Hematopoietic multipotent progenitor cell treated with erythropoietin and hydrocortisone succinate and interleukin-3 and kit ligand, for 4 days (in vitro differentiated cells): ENCODE data around the gene HSH2D.
"Not testable (repeated sequence)": the region's sequence is repeated elsewhere in the genome, so short reads cannot be mapped to it uniquely, and the experiment has no call there.

Experiments used
- DNase-seq: peaks from one replicate; pipeline ENCODE4 v3.0.0-alpha.2; 2015

Gene HSH2D

DNA sequence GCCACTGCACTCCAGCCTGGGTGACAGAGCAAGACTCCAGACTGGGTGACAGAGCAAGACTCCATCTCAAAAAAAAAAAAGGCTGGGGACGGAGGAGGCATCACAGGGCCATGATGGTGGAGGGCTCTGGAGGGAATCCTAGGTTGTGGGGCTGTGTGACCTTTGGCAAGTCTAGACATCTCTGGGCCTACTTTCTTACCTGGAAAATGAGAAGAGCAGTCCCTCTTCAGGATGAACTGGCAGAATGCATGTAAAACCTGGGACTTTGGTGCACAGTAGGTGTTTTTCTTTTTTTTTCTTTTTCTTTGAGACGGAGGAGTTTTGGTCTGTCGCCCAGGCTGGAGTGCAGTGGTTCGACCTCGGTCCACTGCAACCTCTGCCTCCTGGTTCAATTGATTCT is 16.2 kb downstream of the HSH2D start:
- DNase-seq: no peak

GRCh38 chr19:16160445-16160942 is 17.0 kb downstream of the HSH2D start:
- DNase-seq: no peak

GRCh38 chr19:16160943-16161560 is 17.6 kb downstream of the HSH2D start:
- peak; percentile 50 for DNase-seq

DNA sequence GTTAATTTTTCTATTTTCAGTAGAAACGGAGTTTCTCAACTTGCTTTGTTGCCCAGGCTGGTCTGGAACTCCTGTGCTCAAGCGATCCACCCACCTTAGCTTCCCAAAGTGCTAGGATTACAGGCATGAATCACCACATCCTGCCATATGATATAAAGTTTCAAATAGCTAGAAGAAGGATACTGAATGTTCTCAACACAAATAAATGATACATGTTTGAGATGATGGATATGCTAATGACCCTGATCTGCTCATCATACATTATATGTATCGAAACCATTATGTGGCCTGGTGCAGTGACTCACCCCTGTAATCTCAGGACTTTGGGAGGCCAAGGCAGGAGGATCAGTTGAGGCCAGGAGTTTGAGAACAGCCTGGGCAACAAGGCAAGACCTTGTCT is 18.4 kb downstream of the HSH2D start:
- DNase-seq: no peak

- DNase-seq: no peak
Observed at GRCh38 chr19:16164222-16164890, 20.9 kb downstream of the HSH2D start.

DNA sequence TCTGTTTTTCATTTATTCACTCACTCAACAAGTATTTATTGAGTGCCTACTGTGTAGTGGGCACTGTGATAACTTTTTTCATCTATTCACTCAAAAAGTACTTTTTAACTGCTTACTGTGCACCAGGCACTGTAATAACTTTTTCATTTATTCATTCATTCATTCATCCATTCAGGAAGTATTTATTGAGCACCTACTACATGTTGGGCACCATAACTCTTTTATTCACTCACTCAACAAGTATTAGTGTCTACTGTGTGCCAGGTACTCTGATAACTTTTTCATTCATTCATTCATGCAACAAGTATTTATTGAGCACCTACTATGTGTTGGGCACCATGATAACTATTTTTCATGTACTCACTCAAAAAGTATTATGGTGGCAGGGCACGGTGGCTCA is 22.9 kb downstream of the HSH2D start:
- no peak for DNase-seq

DNA sequence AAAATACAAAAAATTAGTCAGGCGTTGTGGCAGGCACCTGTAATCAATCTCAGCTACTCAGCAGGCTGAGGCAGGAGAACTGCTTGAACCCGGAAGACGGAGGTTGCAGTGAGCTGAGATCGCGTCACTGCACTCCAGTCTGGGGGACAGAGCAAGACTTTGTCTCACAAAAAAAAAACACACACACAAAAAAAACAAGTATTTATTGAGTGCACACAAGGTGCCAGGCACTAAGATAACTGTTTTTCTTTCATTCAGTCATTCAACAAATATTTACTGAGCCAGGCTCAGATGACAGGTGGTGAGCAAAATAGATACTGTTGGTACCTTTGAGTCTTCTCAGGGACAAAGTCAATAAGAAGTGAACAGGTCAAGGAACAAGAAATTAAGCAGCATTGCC is 23.6 kb downstream of the HSH2D start:
- DNase-seq: no peak

- peak; percentile 95 for DNase-seq
Observed at GRCh38 chr19:16168465-16169081, 25.1 kb downstream of the HSH2D start.

DNA sequence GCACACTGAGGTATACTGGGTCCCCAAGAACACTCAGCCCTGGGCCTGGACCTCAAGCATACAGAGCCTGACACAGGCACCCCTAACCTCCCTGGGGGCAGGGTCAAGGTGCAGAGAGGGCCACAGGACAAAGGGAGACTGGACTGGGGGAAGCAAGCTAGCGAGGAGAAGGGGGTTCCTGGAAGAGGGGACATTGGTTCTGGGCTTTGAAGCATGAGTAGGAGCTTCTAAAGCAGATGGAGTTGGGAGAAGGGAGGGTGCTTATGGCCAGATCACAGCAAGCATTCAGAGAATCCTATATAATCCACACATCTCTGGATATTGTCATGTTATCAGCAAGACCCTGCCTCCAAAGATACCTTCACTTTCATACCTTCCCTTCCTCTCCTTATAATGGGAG is 26.6 kb downstream of the HSH2D start:
- no peak for DNase-seq

DNA sequence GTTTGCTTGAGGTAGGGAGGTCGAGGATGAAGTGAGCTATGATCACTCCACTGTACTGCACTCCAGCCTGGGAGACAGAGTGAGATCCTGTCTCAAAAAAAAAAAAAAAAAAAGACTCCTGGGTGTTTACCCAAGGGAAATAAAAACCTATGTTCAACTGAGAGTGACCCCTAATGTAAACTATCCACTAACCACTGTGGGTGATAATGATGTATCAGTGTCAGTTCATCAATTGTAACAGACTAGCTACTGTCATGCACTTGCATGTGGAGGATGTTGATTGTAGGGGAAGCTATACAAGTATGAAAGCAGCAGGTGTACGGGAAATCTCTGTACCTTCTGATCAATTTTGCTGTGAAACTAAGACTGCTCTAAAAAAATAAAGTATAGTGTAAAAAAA is 32.5 kb downstream of the HSH2D start:
- DNase-seq: no peak

DNA sequence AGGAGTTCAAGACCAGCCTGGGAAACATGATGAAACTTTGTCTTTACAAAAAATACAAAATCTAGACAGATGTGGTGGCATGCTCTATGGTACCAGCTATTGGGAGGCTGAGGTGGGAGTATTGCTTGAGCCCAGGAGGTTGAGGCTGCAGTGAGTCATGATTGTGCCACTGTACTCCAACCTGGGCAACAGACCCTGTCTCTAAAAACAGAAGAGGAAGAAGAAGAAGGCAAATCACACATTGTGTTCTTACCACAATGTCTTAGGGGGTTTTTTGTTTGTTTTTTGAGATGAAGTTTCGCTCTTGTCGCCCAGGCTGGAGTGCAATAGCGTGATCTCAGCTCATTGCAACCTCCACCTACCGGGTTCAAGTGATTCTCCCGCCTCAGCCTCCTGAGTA is 35.4 kb downstream of the HSH2D start:
- DNase-seq: not testable (repeated sequence)

DNA sequence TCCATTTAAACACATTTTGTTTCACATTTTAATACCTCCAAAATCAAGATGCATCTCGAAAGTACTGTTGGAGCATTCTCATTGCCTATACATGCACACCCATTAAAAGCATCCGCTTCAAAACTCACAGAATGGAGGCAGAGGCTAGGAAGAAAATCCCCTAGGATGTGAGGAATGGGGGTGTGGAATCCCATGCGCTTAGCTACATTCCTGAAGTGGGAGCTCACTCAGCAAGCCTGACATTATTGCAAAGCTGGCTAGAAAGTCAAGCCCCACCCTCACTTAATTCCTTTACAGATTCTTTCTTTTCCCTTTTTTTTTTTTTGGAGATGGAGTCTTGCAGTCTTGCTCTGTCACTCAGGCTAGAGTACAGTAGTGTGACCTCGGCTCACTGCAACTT is 37.1 kb downstream of the HSH2D start:
- DNase-seq: no peak

GRCh38 chr19:16184665-16185122 is 41.2 kb downstream of the HSH2D start:
- no peak for DNase-seq

GRCh38 chr19:16185123-16185767 is 41.8 kb downstream of the HSH2D start, which contains the start of gene FAM32A:
Gene FAM32A, plus strand, starts transcription at chr19:16185410. Its CDS starts 33 bp downstream, at chr19:16185443.
- peak; percentile 100 for DNase-seq

DNA sequence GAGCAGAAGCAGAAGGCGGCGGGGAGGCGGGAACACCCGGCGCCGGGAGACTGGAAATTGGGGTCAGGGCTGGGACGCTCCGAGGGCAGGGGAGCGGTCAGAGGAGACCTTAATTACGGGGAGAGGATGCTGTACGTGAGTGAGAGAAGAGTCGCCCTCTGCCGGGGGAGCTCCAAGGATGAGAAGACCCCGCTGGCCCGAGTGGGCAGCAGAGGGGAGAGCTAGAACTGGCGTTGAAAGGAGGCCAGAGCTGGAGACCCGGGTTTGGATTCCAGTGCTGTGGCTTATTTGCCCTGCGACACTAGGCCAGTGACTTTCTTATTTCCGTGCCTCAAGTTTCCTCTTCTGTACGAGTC is 42.3 kb downstream of the HSH2D start:
- DNase-seq: peak; percentile 80

GRCh38 chr19:16188521-16188920 is 45.0 kb downstream of the HSH2D start:
- DNase-seq: no peak

DNA sequence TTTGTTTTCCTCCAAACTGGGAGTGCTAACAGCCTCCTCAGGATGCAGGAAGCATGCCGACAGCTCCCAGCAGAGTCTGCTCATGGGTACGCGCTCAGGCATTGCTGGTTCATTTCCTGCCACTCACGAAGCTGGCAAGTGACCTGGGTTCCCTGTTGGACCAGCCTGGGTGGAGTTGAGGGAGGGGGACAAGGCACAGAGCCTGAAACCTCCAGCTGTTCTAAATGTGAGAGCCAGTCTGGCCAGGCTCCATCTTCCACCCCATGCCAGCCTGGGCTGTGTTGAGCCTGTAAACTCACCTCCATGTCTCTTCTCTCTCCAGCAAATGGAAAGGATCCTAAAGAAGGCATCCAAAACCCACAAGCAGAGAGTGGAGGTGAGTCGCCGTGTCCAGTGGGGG is 46.7 kb downstream of the HSH2D start:
- no peak for DNase-seq

DNA sequence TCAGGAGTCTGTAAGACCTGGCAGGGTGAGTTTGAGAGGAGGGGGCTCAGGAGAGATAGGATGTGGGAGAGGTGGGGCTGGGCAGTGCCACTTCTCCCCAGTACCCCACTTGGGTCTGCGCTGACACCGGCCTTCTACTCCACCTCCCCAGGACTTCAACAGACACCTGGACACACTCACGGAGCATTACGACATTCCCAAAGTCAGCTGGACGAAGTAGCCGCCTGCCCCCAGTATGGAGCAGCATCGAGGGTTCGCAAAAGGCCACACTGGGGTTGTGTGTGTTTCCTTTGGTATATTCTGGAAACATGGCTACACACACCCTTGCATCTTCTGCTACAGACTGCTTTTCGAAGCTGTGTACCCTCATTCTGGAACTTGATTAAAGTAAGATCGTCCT is 47.3 kb downstream of the HSH2D start:
- no peak for DNase-seq

GRCh38 chr19:16191216-16191908 is 47.9 kb downstream of the HSH2D start:
- DNase-seq: peak; percentile 19

- no peak for DNase-seq
Observed at GRCh38 chr19:16193466-16193865, 50.0 kb downstream of the HSH2D start.

DNA sequence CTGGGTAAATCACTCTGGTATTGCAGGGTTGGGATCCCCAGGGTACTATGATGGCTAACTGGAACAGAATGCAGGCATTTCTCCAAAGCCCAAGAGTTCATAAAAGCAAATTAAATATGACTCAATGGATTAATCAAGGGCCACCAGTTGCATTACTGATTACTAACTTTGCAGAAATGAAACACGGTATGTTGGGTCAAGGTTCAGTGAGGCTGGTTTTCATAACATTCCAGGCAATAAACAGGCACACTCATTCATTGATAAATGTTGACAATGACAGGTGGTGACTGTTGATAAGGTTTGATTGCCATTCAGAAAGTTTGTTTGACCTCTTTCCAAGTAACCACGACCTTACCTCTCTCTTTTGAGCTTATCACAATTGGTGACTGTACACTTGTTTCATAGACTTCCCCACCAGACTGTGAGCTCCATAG is 53.7 kb downstream of the HSH2D start:
- DNase-seq: no peak

DNA sequence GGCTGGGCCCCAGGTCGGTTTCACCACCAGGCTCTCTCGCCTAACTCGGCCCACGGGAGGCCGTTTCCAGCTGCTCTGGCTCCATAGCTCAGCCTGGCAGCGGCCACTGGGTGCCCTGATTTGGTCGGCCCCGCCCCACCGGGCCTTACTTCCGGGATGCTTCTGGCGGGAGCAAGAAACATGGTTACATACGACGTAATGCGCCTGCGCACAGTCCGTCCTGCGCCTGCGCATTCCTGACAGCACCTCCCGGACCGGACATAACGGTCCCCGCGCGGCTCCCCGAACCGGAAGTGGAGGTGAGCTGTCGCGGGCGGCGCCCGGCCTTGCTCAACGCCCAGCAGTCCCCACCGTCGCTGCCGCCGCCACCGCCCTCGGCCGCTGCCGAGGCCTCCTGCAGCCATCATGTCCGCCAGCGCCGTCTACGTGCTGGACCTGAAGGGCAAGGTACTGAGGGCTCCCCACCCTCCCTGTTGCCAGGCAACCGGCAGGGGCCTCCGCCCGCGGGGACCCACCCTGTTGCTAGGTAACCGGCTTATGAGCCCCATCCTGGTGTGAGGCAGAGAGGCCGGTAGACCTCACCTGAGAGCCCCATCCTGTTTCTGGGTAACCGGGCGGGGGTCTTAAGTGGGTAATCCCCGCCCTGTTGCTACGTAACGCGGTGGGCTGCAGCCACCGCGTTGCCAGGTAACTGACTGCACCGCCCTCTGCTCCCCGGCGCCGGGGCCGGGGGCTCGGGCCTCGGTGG is 54.3 kb downstream of the HSH2D start, which contains the start of gene AP1M1:
Gene AP1M1, plus strand, starts transcription at position 290 of the 748 bp plus-strand sequence. Its CDS starts 116 bp downstream, at position 406.
- DNase-seq: peak; percentile 99
